Subcutaneous abdominal adipose tissue (tissue), 5 donors: ENCODE measurements around the gene TMEM25.
A peak's percentile ranks its signal among the peaks of the same experiment; 100 is the strongest.
"Not testable (repeated sequence)": the region's sequence is repeated elsewhere in the genome, so short reads cannot be mapped to it uniquely, and the experiment has no call there.

Experiments used
- H3K27ac ChIP-seq: one replicate; pipeline ENCODE4 v1.7.0; 2013; ENCODE audit warnings: low read depth, mild to moderate bottlenecking, inconsistent platforms, low read length, moderate library complexity
- H3K27me3 ChIP-seq, 5 donors: one replicate each; pipeline ENCODE4 v1.7.0; 2013; ENCODE audit warnings: low read length in 5 of 5, inconsistent platforms in 1 of 5; ENCODE audit not compliant: control insufficient read depth in 5 of 5, insufficient read depth in 4 of 5
- H3K36me3 ChIP-seq, 5 donors: one replicate each; pipeline ENCODE4 v1.7.0; 2013; ENCODE audit warnings: low read length in 5 of 5; ENCODE audit not compliant: control insufficient read depth in 5 of 5, insufficient read depth in 5 of 5
- H3K4me1 ChIP-seq, 5 donors: one replicate each; pipeline ENCODE4 v1.7.0; 2013; ENCODE audit warnings: low read length in 5 of 5, mild to moderate bottlenecking in 3 of 5, moderate library complexity in 1 of 5; ENCODE audit not compliant: control insufficient read depth in 5 of 5, insufficient read depth in 5 of 5
- H3K4me3 ChIP-seq, 5 donors: one replicate each; pipeline ENCODE4 v1.7.0; 2013; ENCODE audit warnings: low read length in 5 of 5, low read depth in 1 of 5
- H3K9ac ChIP-seq, 5 donors: one replicate each; pipeline ENCODE4 v1.7.0; 2013; ENCODE audit warnings: low read length in 5 of 5, mild to moderate bottlenecking in 4 of 5, moderate library complexity in 3 of 5
- H3K9me3 ChIP-seq, 5 donors: one replicate each; pipeline ENCODE4 v1.7.0; 2013; ENCODE audit warnings: low read length in 5 of 5; ENCODE audit not compliant: control insufficient read depth in 5 of 5
- donor health status: healthy.
- donor health status: healthy.
- donor health status: healthy.
- donor health status: healthy.
- donor health status: healthy.

TMEM25 gene

GRCh38 chr11:118530683-118531596, at the start of gene TMEM25:
Gene TMEM25 (plus strand): TSS chr11:118531192. CDS start chr11:118531802, 610 bp downstream.
- no peaks in the 10 kb centered on the region for H3K27me3 ChIP-seq

GRCh38 chr11:118481238-118481637, 49.8 kb upstream of the TMEM25 start:
- not testable (repeated sequence) for H3K9ac ChIP-seq, H3K9me3 ChIP-seq, H3K27me3 ChIP-seq, H3K4me1 ChIP-seq, H3K27ac ChIP-seq, H3K4me3 ChIP-seq
- peaks cover 51 to 80% (median 71%) of the 10 kb centered on the region in 5 donors for H3K36me3 ChIP-seq

More at GRCh38 chr11:118530683-118531596, at the start of gene TMEM25:
- Histone ChIP-seq H3K4me3 (peak within 1 kb of the TSS; percentile 64 to 81 (median 73)), H3K9ac (peak within 1 kb of the TSS in 4 of 5 donors; percentile 13 to 83 (median 72)), H3K36me3 (no peaks in the 10 kb centered on the region), H3K27ac (no peak within 1 kb of the TSS), H3K9me3 (no peaks in the 10 kb centered on the region), H3K4me1 (peaks cover 3 to 47% (median 29%) of the 10 kb centered on the region in 5 donors)

GRCh38 chr11:118484405-118484804, 46.6 kb upstream of the TMEM25 start:
- no peak overlapping the region for H3K9ac ChIP-seq
- no peak overlapping the region for H3K27ac ChIP-seq
- no peaks in the 10 kb centered on the region for H3K27me3 ChIP-seq
- no peaks in the 10 kb centered on the region for H3K9me3 ChIP-seq
- H3K4me1 ChIP-seq = no peaks in the 10 kb centered on the region
- peaks cover 45 to 66% (median 56%) of the 10 kb centered on the region in 5 donors for H3K36me3 ChIP-seq
- no peak overlapping the region for H3K4me3 ChIP-seq

- H3K4me1 ChIP-seq = no peaks in the 10 kb centered on the region
- H3K36me3 ChIP-seq = peaks cover 45 to 67% (median 60%) of the 10 kb centered on the region in 5 donors
- no peaks in the 10 kb centered on the region for H3K27me3 ChIP-seq
- no peak overlapping the region for H3K9ac ChIP-seq
- no peak overlapping the region for H3K4me3 ChIP-seq
- H3K27ac ChIP-seq = no peak overlapping the region
- H3K9me3 ChIP-seq = no peaks in the 10 kb centered on the region
These were observed 45.7 kb upstream of the TMEM25 start for GRCh38 chr11:118485273-118485672.

- Histone ChIP-seq H3K9ac (no peak overlapping the region), H3K9me3 (no peaks in the 10 kb centered on the region), H3K27me3 (no peaks in the 10 kb centered on the region), H3K4me3 (no peak overlapping the region), H3K36me3 (peaks cover 43 to 64% (median 59%) of the 10 kb centered on the region in 5 donors), H3K4me1 (no peaks in the 10 kb centered on the region), H3K27ac (no peak overlapping the region)
These were observed 42.4 kb upstream of the TMEM25 start for GRCh38 chr11:118488480-118489109.

DNA sequence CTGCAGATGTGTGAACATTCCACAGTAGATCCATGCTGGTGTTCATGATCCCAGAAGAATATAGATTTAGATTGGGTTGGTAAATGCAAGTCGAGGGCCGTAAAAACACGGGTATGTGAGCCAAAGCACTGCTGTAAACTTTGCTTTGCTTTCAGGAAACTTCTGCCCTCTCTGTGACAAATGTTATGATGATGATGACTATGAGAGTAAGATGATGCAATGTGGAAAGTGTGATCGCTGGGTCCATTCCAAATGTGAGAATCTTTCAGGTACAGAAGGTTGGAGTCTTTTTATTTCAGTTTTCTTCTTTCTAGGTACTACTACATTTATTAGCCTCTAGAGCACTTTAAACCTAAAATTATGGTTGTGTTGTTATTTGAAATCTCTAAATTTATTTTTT, 40.0 kb upstream of the TMEM25 start:
- Histone ChIP-seq H3K9ac (no peak overlapping the region), H3K9me3 (no peaks in the 10 kb centered on the region), H3K27me3 (no peaks in the 10 kb centered on the region), H3K27ac (no peak overlapping the region), H3K4me3 (no peak overlapping the region), H3K4me1 (no peaks in the 10 kb centered on the region), H3K36me3 (peaks cover 52 to 74% (median 66%) of the 10 kb centered on the region in 5 donors)

GRCh38 chr11:118497831-118498230, 33.2 kb upstream of the TMEM25 start:
- peaks cover 59 to 95% (median 90%) of the 10 kb centered on the region in 5 donors for H3K36me3 ChIP-seq
- no peak overlapping the region for H3K27ac ChIP-seq
- H3K9me3 ChIP-seq = no peaks in the 10 kb centered on the region
- no peaks in the 10 kb centered on the region for H3K27me3 ChIP-seq
- H3K4me3 ChIP-seq = no peak overlapping the region
- H3K9ac ChIP-seq = no peak overlapping the region
- no peaks in the 10 kb centered on the region for H3K4me1 ChIP-seq

GRCh38 chr11:118503216-118503615, 27.8 kb upstream of the TMEM25 start:
- Histone ChIP-seq H3K27me3 (no peaks in the 10 kb centered on the region), H3K9ac (no peak overlapping the region), H3K36me3 (peaks cover 43 to 96% (median 89%) of the 10 kb centered on the region in 5 donors), H3K27ac (no peak overlapping the region), H3K4me3 (no peak overlapping the region), H3K9me3 (no peaks in the 10 kb centered on the region), H3K4me1 (no peaks in the 10 kb centered on the region)

- no peak overlapping the region for H3K27ac ChIP-seq
- no peak overlapping the region for H3K9ac ChIP-seq
- H3K27me3 ChIP-seq = no peaks in the 10 kb centered on the region
- no peaks in the 10 kb centered on the region for H3K9me3 ChIP-seq
- H3K36me3 ChIP-seq = peaks cover 55 to 89% (median 76%) of the 10 kb centered on the region in 5 donors
- no peak overlapping the region for H3K4me3 ChIP-seq
- H3K4me1 ChIP-seq = no peaks in the 10 kb centered on the region
These were observed 19.4 kb upstream of the TMEM25 start for GRCh38 chr11:118511601-118512000.

- Histone ChIP-seq H3K4me3 (no peak overlapping the region), H3K27ac (no peak overlapping the region), H3K9ac (no peak overlapping the region), H3K36me3 (peaks cover 53 to 84% (median 69%) of the 10 kb centered on the region in 5 donors), H3K4me1 (no peaks in the 10 kb centered on the region), H3K27me3 (no peaks in the 10 kb centered on the region), H3K9me3 (no peaks in the 10 kb centered on the region)
These were observed 16.9 kb upstream of the TMEM25 start for GRCh38 chr11:118514103-118514502.
